Measurements from ENCODE around the gene GHRHR. TPM values are rescaled to one million over a fixed set of nuclear protein-coding genes. Genes with fewer than 3 reads are reported as not detected.

GHRHR gene
- polyA plus RNA-seq, 1 donor from 2014 or later, result not detected

- Histone ChIP-seq H3K9me3 (ENCODE audit: low read length) (no peaks in the 10 kb centered on the region), H3K36me3 (ENCODE audit: insufficient read depth, low read length) (no peaks in the 10 kb centered on the region), H2AFZ (ENCODE audit: low read depth, low read length) (no peak overlapping the region), H3K4me3 (ENCODE audit: low read length) (no peak overlapping the region), H3K9ac (ENCODE audit: low read length) (no peak overlapping the region), H3K27ac (ENCODE audit: low read length) (no peak overlapping the region), H3K4me2 (ENCODE audit: low read length) (no peak overlapping the region), H4K20me1 (ENCODE audit: insufficient read depth) (no peaks in the 10 kb centered on the region), H3K9me2 (ENCODE audit: insufficient read depth, low read length) (no peaks in the 10 kb centered on the region), H3K79me2 (replicated peaks; ENCODE audit: insufficient read depth, low read length) (no peaks in the 10 kb centered on the region), H3K27me3 (ENCODE audit: insufficient read depth, low read depth, low read length) (no peaks in the 10 kb centered on the region), H3F3A (ENCODE audit: insufficient read depth, low read length, poor library complexity, severe bottlenecking) (no peaks in the 10 kb centered on the region)
- TF ChIP-seq CTCF (IDR thresholded peaks at IDR 0.05; ENCODE audit: poor library complexity, severe bottlenecking), result no peak
- TF ChIP-seq REST (IDR thresholded peaks at IDR 0.05; ENCODE audit: borderline replicate concordance), result no peak
- TF ChIP-seq EZH2 (IDR thresholded peaks at IDR 0.05; ENCODE audit: borderline replicate concordance, insufficient read depth, low read length, poor library complexity, severe bottlenecking), result no peak
- TF ChIP-seq TAF1 (IDR thresholded peaks at IDR 0.05; ENCODE audit: low read depth), result no peak
- no peak for TF ChIP-seq POLR2AphosphoS5 (IDR thresholded peaks at IDR 0.05)
- no peak for TF ChIP-seq MXI1 (conservative IDR thresholded peaks at IDR 0.05; ENCODE audit: poor library complexity, severe bottlenecking)
- TF ChIP-seq EP300 (conservative IDR thresholded peaks at IDR 0.05; ENCODE audit: poor library complexity, severe bottlenecking), result no peak
- TF ChIP-seq SMC3 (conservative IDR thresholded peaks at IDR 0.05; ENCODE audit: poor library complexity), result no peak
- no peak for TF ChIP-seq RAD21 (conservative IDR thresholded peaks at IDR 0.05)
Measured at GRCh38 chr7:30932562-30932961, 31.2 kb upstream of the GHRHR start.

GRCh38 chr7:30933124-30933974, 30.4 kb upstream of the GHRHR start:
- Histone ChIP-seq H3K79me2 (replicated peaks; ENCODE audit: insufficient read depth, low read length) (no peaks in the 10 kb centered on the region), H4K20me1 (ENCODE audit: insufficient read depth) (no peaks in the 10 kb centered on the region), H3K9me3 (ENCODE audit: low read length) (no peaks in the 10 kb centered on the region), H3K36me3 (ENCODE audit: insufficient read depth, low read length) (no peaks in the 10 kb centered on the region), H3F3A (ENCODE audit: insufficient read depth, low read length, poor library complexity, severe bottlenecking) (no peaks in the 10 kb centered on the region), H3K4me3 (ENCODE audit: low read length) (no peak overlapping the region), H3K27ac (ENCODE audit: low read length) (no peak overlapping the region), H3K9me2 (ENCODE audit: insufficient read depth, low read length) (no peaks in the 10 kb centered on the region), H2AFZ (ENCODE audit: low read depth, low read length) (no peak overlapping the region), H3K27me3 (ENCODE audit: insufficient read depth, low read depth, low read length) (no peaks in the 10 kb centered on the region), H3K4me2 (ENCODE audit: low read length) (no peak overlapping the region), H3K9ac (ENCODE audit: low read length) (no peak overlapping the region)
- TF ChIP-seq EP300 (conservative IDR thresholded peaks at IDR 0.05; ENCODE audit: poor library complexity, severe bottlenecking), result no peak
- no peak for TF ChIP-seq RAD21 (conservative IDR thresholded peaks at IDR 0.05)
- no peak for TF ChIP-seq POLR2AphosphoS5 (IDR thresholded peaks at IDR 0.05)
- TF ChIP-seq SMC3 (conservative IDR thresholded peaks at IDR 0.05; ENCODE audit: poor library complexity), result no peak
- no peak for TF ChIP-seq REST (IDR thresholded peaks at IDR 0.05; ENCODE audit: borderline replicate concordance)
- TF ChIP-seq EZH2 (IDR thresholded peaks at IDR 0.05; ENCODE audit: borderline replicate concordance, insufficient read depth, low read length, poor library complexity, severe bottlenecking), result no peak
- TF ChIP-seq CTCF (IDR thresholded peaks at IDR 0.05; ENCODE audit: poor library complexity, severe bottlenecking), result no peak
- no peak for TF ChIP-seq TAF1 (IDR thresholded peaks at IDR 0.05; ENCODE audit: low read depth)
- no peak for TF ChIP-seq MXI1 (conservative IDR thresholded peaks at IDR 0.05; ENCODE audit: poor library complexity, severe bottlenecking)

Data from neural cell (in vitro differentiated cells).